Measurements from ENCODE around the gene FAM200B. TPM values are rescaled to one million over a fixed set of nuclear protein-coding genes. Genes with fewer than 3 reads are reported as not detected.

FAM200B gene
- total RNA-seq, 3 donors from 2014 or later, result 35.3 to 46.1 (median 38.9) TPM

GRCh38 chr4:15670576-15670975 is 11.1 kb upstream of the FAM200B start:
- no peaks in the 10 kb centered on the region for H3K9me3 ChIP-seq
- no peak overlapping the region for H3K4me3 ChIP-seq
- DNase-seq (no peak), ATAC-seq (no peak)
- no peak for TF ChIP-seq CTCF (IDR thresholded peaks at IDR 0.05)
- H3K4me1 ChIP-seq (ENCODE audit: low read depth), result no peaks in the 10 kb centered on the region
- H3K36me3 ChIP-seq (ENCODE audit: low read depth), result no peaks in the 10 kb centered on the region
- intact Hi-C loops (cut with DNase I, micrococcal nuclease), result no loop called here

- no peak for DNase-seq
These were observed 9.5 kb upstream of the FAM200B start for GRCh38 chr4:15672101-15672500.

GRCh38 chr4:15673337-15673736 is 8.3 kb upstream of the FAM200B start:
- no peak for DNase-seq
- no peak for TF ChIP-seq CTCF (IDR thresholded peaks at IDR 0.05)
- intact Hi-C loops (cut with DNase I, micrococcal nuclease), result no loop called here

More at GRCh38 chr4:15672101-15672500, 9.5 kb upstream of the FAM200B start:
- Histone ChIP-seq H3K36me3 (ENCODE audit: low read depth) (no peaks in the 10 kb centered on the region), H3K9me3 (no peaks in the 10 kb centered on the region), H3K4me3 (no peak overlapping the region), H3K4me1 (ENCODE audit: low read depth) (no peaks in the 10 kb centered on the region)
- ATAC-seq, result no peak
- intact Hi-C loops (cut with DNase I, micrococcal nuclease), result no loop called here
- TF ChIP-seq CTCF (IDR thresholded peaks at IDR 0.05), result no peak

GRCh38 chr4:15674046-15674445 is 7.6 kb upstream of the FAM200B start:
- H3K4me3 ChIP-seq, result no peak overlapping the region
- no peak for TF ChIP-seq CTCF (IDR thresholded peaks at IDR 0.05)
- no peaks in the 10 kb centered on the region for H3K4me1 ChIP-seq (ENCODE audit: low read depth)
- DNase-seq, result no peak
- ATAC-seq, result no peak
- no peaks in the 10 kb centered on the region for H3K9me3 ChIP-seq
- intact Hi-C loops (cut with DNase I, micrococcal nuclease), result no loop called here
- H3K36me3 ChIP-seq (ENCODE audit: low read depth), result no peaks in the 10 kb centered on the region

More at GRCh38 chr4:15673337-15673736, 8.3 kb upstream of the FAM200B start:
- H3K9me3 ChIP-seq, result no peaks in the 10 kb centered on the region
- no peak for ATAC-seq
- no peak overlapping the region for H3K4me3 ChIP-seq
- no peaks in the 10 kb centered on the region for H3K36me3 ChIP-seq (ENCODE audit: low read depth)
- no peaks in the 10 kb centered on the region for H3K4me1 ChIP-seq (ENCODE audit: low read depth)

GRCh38 chr4:15674926-15675325 is 6.7 kb upstream of the FAM200B start:
- Histone ChIP-seq H3K36me3 (ENCODE audit: low read depth) (no peaks in the 10 kb centered on the region), H3K4me3 (no peak overlapping the region), H3K4me1 (ENCODE audit: low read depth) (no peaks in the 10 kb centered on the region), H3K9me3 (no peaks in the 10 kb centered on the region)
- intact Hi-C loops (cut with DNase I, micrococcal nuclease), result no loop called here
- no peak for ATAC-seq
- no peak for DNase-seq
- TF ChIP-seq CTCF (IDR thresholded peaks at IDR 0.05), result no peak

GRCh38 chr4:15675356-15675755 is 6.3 kb upstream of the FAM200B start:
- TF ChIP-seq CTCF (IDR thresholded peaks at IDR 0.05), result no peak
- H3K9me3 ChIP-seq, result no peaks in the 10 kb centered on the region
- DNase-seq (no peak), ATAC-seq (no peak)
- H3K36me3 ChIP-seq (ENCODE audit: low read depth), result no peaks in the 10 kb centered on the region
- H3K4me3 ChIP-seq, result no peak overlapping the region
- H3K4me1 ChIP-seq (ENCODE audit: low read depth), result no peaks in the 10 kb centered on the region
- intact Hi-C loops (cut with DNase I, micrococcal nuclease), result no loop called here
